T-helper 1 cell treated with Interleukin-12 subunit alpha and Interleukin-12 subunit beta and Interleukin-4 antibody, amounts not matched to agents 30 μg/mL and 1 μg/mL, for 36 hours (primary cell): ENCODE results near the gene VPS4A.
A peak's percentile ranks its signal among the peaks of the same experiment; 100 is the strongest.

Source experiments
- H3K27ac Mint-ChIP-seq: one replicate; pipeline ENCODE4 v1.8.0; 2021; ENCODE audit warnings: mild to moderate bottlenecking, mixed read lengths
- H3K27me3 Mint-ChIP-seq: one replicate; pipeline ENCODE4 v1.8.0; 2021; ENCODE audit warnings: low read depth, mixed read lengths
- H3K36me3 Mint-ChIP-seq: one replicate; pipeline ENCODE4 v1.8.0; 2021; ENCODE audit warnings: low read depth, mixed read lengths
- H3K4me1 Mint-ChIP-seq: one replicate; pipeline ENCODE4 v1.8.0; 2021; ENCODE audit warnings: low read depth, mixed read lengths
- H3K4me3 Mint-ChIP-seq: one replicate; pipeline ENCODE4 v1.8.0; 2021; ENCODE audit warnings: mild to moderate bottlenecking, moderate library complexity, mixed read lengths
- H3K9me3 Mint-ChIP-seq: one replicate; pipeline ENCODE4 v1.8.0; 2021; ENCODE audit warnings: mixed read lengths

Gene VPS4A

GRCh38 chr16:69327585-69328310, 16.6 kb downstream of the VPS4A start:
- Mint-ChIP-seq H3K36me3 (peaks cover 4% of the 10 kb centered on the region), H3K27ac (no peak overlapping the region), H3K27me3 (no peaks in the 10 kb centered on the region), H3K4me3 (no peak overlapping the region), H3K4me1 (peaks cover 27% of the 10 kb centered on the region), H3K9me3 (no peaks in the 10 kb centered on the region)

- no peaks in the 10 kb centered on the region for H3K27me3 Mint-ChIP-seq
- H3K9me3 Mint-ChIP-seq, result no peaks in the 10 kb centered on the region
- no peak overlapping the region for H3K27ac Mint-ChIP-seq
- H3K4me3 Mint-ChIP-seq, result peak overlapping the region; percentile 77
- peaks cover 6% of the 10 kb centered on the region for H3K36me3 Mint-ChIP-seq
- peaks cover 27% of the 10 kb centered on the region for H3K4me1 Mint-ChIP-seq
Observed at GRCh38 chr16:69328854-69329316, 17.7 kb downstream of the VPS4A start.

- Mint-ChIP-seq H3K4me1 (peaks cover 27% of the 10 kb centered on the region), H3K36me3 (peaks cover 11% of the 10 kb centered on the region), H3K27me3 (no peaks in the 10 kb centered on the region), H3K4me3 (peak overlapping the region; percentile 77), H3K9me3 (no peaks in the 10 kb centered on the region), H3K27ac (no peak overlapping the region)
Observed at GRCh38 chr16:69329369-69330285, 18.5 kb downstream of the VPS4A start.

- peak within 1 kb of the TSS; percentile 81 for H3K4me3 Mint-ChIP-seq
- peaks cover 16% of the 10 kb centered on the region for H3K36me3 Mint-ChIP-seq
- no peak within 1 kb of the TSS for H3K27ac Mint-ChIP-seq
- H3K4me1 Mint-ChIP-seq, result peaks cover 27% of the 10 kb centered on the region
- no peaks in the 10 kb centered on the region for H3K27me3 Mint-ChIP-seq
- H3K9me3 Mint-ChIP-seq, result no peaks in the 10 kb centered on the region
Observed at GRCh38 chr16:69330286-69331109, 19.3 kb downstream of the VPS4A start, which contains the start of gene PDF. Gene PDF, minus strand, starts transcription at chr16:69330588. Its CDS starts 18 bp downstream, at chr16:69330570.

- Mint-ChIP-seq H3K4me1 (peaks cover 15% of the 10 kb centered on the region), H3K27me3 (no peaks in the 10 kb centered on the region), H3K4me3 (no peak overlapping the region), H3K27ac (no peak overlapping the region), H3K36me3 (peaks cover 30% of the 10 kb centered on the region), H3K9me3 (no peaks in the 10 kb centered on the region)
Observed at GRCh38 chr16:69334696-69335095, 23.5 kb downstream of the VPS4A start.

- Mint-ChIP-seq H3K36me3 (peaks cover 42% of the 10 kb centered on the region), H3K27me3 (no peaks in the 10 kb centered on the region)
Observed at GRCh38 chr16:69338557-69339288, 27.6 kb downstream of the VPS4A start.

GRCh38 chr16:69339289-69340094, 28.3 kb downstream of the VPS4A start, which contains the start of the genes COG8 and NIP7:
Gene COG8, minus strand, starts transcription at chr16:69339564. Its CDS starts 12 bp downstream, at chr16:69339552.
Gene NIP7, plus strand, starts transcription at chr16:69339772. Its CDS starts 58 bp downstream, at chr16:69339830.
- H3K36me3 Mint-ChIP-seq, result peaks cover 37% of the 10 kb centered on the region
- H3K27me3 Mint-ChIP-seq, result no peaks in the 10 kb centered on the region
- H3K4me1 Mint-ChIP-seq, result peaks cover 30% of the 10 kb centered on the region

More at GRCh38 chr16:69338557-69339288, 27.6 kb downstream of the VPS4A start:
- H3K4me1 Mint-ChIP-seq, result peaks cover 30% of the 10 kb centered on the region
- no peaks in the 10 kb centered on the region for H3K9me3 Mint-ChIP-seq
- H3K27ac Mint-ChIP-seq, result peak overlapping the region; percentile 87
- H3K4me3 Mint-ChIP-seq, result peak overlapping the region; percentile 99

GRCh38 chr16:69340095-69340644, 29.0 kb downstream of the VPS4A start:
- H3K36me3 Mint-ChIP-seq, result peaks cover 33% of the 10 kb centered on the region
- H3K4me1 Mint-ChIP-seq, result peaks cover 29% of the 10 kb centered on the region
- peak overlapping the region; percentile 97 for H3K27ac Mint-ChIP-seq
- no peaks in the 10 kb centered on the region for H3K9me3 Mint-ChIP-seq
- peak overlapping the region; percentile 99 for H3K4me3 Mint-ChIP-seq
- no peaks in the 10 kb centered on the region for H3K27me3 Mint-ChIP-seq

More at GRCh38 chr16:69339289-69340094, 28.3 kb downstream of the VPS4A start, which contains the start of the genes COG8 and NIP7:
- Mint-ChIP-seq H3K4me3 (peak within 1 kb of the TSS; percentile 99), H3K27ac (peak within 1 kb of the TSS; percentile 97), H3K9me3 (no peaks in the 10 kb centered on the region)

- Mint-ChIP-seq H3K27me3 (no peaks in the 10 kb centered on the region), H3K9me3 (no peaks in the 10 kb centered on the region), H3K4me3 (no peak overlapping the region), H3K36me3 (peaks cover 27% of the 10 kb centered on the region), H3K27ac (no peak overlapping the region), H3K4me1 (peaks cover 15% of the 10 kb centered on the region)
Observed at GRCh38 chr16:69344171-69344570, 33.0 kb downstream of the VPS4A start.

GRCh38 chr16:69345923-69346322, 34.8 kb downstream of the VPS4A start:
- H3K4me3 Mint-ChIP-seq, result no peak overlapping the region

GRCh38 chr16:69346683-69347082, 35.5 kb downstream of the VPS4A start:
- peaks cover 16% of the 10 kb centered on the region for H3K36me3 Mint-ChIP-seq
- no peaks in the 10 kb centered on the region for H3K9me3 Mint-ChIP-seq
- no peaks in the 10 kb centered on the region for H3K27me3 Mint-ChIP-seq
- H3K4me3 Mint-ChIP-seq, result no peak overlapping the region
- H3K4me1 Mint-ChIP-seq, result peaks cover 4% of the 10 kb centered on the region
- H3K27ac Mint-ChIP-seq, result no peak overlapping the region

More at GRCh38 chr16:69345923-69346322, 34.8 kb downstream of the VPS4A start:
- H3K9me3 Mint-ChIP-seq, result no peaks in the 10 kb centered on the region
- H3K36me3 Mint-ChIP-seq, result peaks cover 18% of the 10 kb centered on the region
- H3K27ac Mint-ChIP-seq, result no peak overlapping the region
- H3K4me1 Mint-ChIP-seq, result peaks cover 11% of the 10 kb centered on the region
- H3K27me3 Mint-ChIP-seq, result no peaks in the 10 kb centered on the region

GRCh38 chr16:69348222-69348621, 37.1 kb downstream of the VPS4A start:
- Mint-ChIP-seq H3K27me3 (no peaks in the 10 kb centered on the region), H3K9me3 (no peaks in the 10 kb centered on the region), H3K27ac (no peak overlapping the region), H3K4me3 (no peak overlapping the region), H3K4me1 (no peaks in the 10 kb centered on the region), H3K36me3 (peaks cover 15% of the 10 kb centered on the region)
